H9 (cell line): Measurements from ENCODE around the gene FANCE. TPM values are rescaled to one million over a fixed set of nuclear protein-coding genes. Genes with fewer than 3 reads are reported as not detected.

Experiments used
- DNase-seq: peaks from one replicate; pipeline ENCODE4 v3.0.0-alpha.2; 2017
- H2AFZ ChIP-seq: one replicate; pipeline ENCODE4 v1.6.1; 2013; ENCODE audit warnings: mild to moderate bottlenecking, low read length, control low read depth, moderate library complexity
- H2AK5ac ChIP-seq: 2 replicates; pipeline ENCODE4 v1.6.1; 2013; ENCODE audit warnings: low read length, control low read depth, mixed read lengths; ENCODE audit not compliant: insufficient read length
- H2BK120ac ChIP-seq: one replicate; pipeline ENCODE4 v1.6.1; 2013; ENCODE audit warnings: low read depth, mild to moderate bottlenecking, low read length, control low read depth, inconsistent platforms; ENCODE audit not compliant: poor library complexity, severe bottlenecking
- H2BK12ac ChIP-seq: 2 replicates; pipeline ENCODE4 v1.6.1; 2013; ENCODE audit warnings: low read length, control low read depth, mixed read lengths, low read depth; ENCODE audit not compliant: insufficient read length
- H2BK15ac ChIP-seq: 2 replicates; pipeline ENCODE4 v1.6.1; 2013; ENCODE audit warnings: low read depth, low read length, control low read depth
- H2BK20ac ChIP-seq: one replicate; pipeline ENCODE4 v1.6.1; 2013; ENCODE audit warnings: low read depth, mild to moderate bottlenecking, low read length, control low read depth, inconsistent platforms; ENCODE audit not compliant: poor library complexity, severe bottlenecking
- H2BK5ac ChIP-seq: 2 replicates; pipeline ENCODE4 v1.6.1; 2013; ENCODE audit warnings: low read length, control low read depth, mixed read lengths; ENCODE audit not compliant: insufficient read length
- H3K14ac ChIP-seq: 2 replicates; pipeline ENCODE4 v1.6.1; 2013; ENCODE audit warnings: low read length, control low read depth; ENCODE audit not compliant: insufficient read depth
- H3K18ac ChIP-seq: 2 replicates; pipeline ENCODE4 v1.6.1; 2013; ENCODE audit warnings: low read depth, mild to moderate bottlenecking, mixed read lengths, low read length, control low read depth; ENCODE audit not compliant: insufficient read length
- H3K23ac ChIP-seq: 2 replicates; pipeline ENCODE4 v1.6.1; 2013; ENCODE audit warnings: low read length, control low read depth, mixed read lengths, low read depth; ENCODE audit not compliant: insufficient read length
- H3K23me2 ChIP-seq: 2 replicates; pipeline ENCODE4 v1.6.1; 2013; ENCODE audit warnings: low read depth, mild to moderate bottlenecking, mixed read lengths, low read length, control low read depth; ENCODE audit not compliant: insufficient read length, poor library complexity, severe bottlenecking
- H3K27ac ChIP-seq: 2 replicates; pipeline ENCODE4 v1.5.1; 2013; ENCODE audit warnings: low read length, control low read depth, mixed read lengths, low read depth; ENCODE audit not compliant: insufficient read length
- H3K27me3 ChIP-seq: 2 replicates; pipeline ENCODE4 v1.6.1; 2013; ENCODE audit warnings: low read length, control low read depth, inconsistent platforms; ENCODE audit not compliant: insufficient read depth
- H3K4ac ChIP-seq: 2 replicates; pipeline ENCODE4 v1.6.1; 2013; ENCODE audit warnings: low read depth, mild to moderate bottlenecking, control low read depth, inconsistent platforms, low read length, moderate library complexity
- H3K4me1 ChIP-seq: 2 replicates; pipeline ENCODE4 v1.6.1; 2013; ENCODE audit warnings: low read length, control low read depth, inconsistent platforms; ENCODE audit not compliant: insufficient read depth
- H3K4me2 ChIP-seq: 2 replicates; pipeline ENCODE4 v1.6.1; 2013; ENCODE audit warnings: low read length, control low read depth, mixed read lengths; ENCODE audit not compliant: insufficient read length, insufficient read depth
- H3K56ac ChIP-seq: 2 replicates; pipeline ENCODE4 v1.6.1; 2013; ENCODE audit warnings: low read depth, mild to moderate bottlenecking, mixed read lengths, low read length, control low read depth; ENCODE audit not compliant: insufficient read length
- H3K79me1 ChIP-seq: 2 replicates; pipeline ENCODE4 v1.6.1; 2013; ENCODE audit warnings: low read depth, mild to moderate bottlenecking, moderate library complexity, low read length, control low read depth, inconsistent platforms; ENCODE audit not compliant: insufficient read depth, poor library complexity, severe bottlenecking
- H3K79me2 ChIP-seq: 2 replicates; pipeline ENCODE4 v1.6.1; 2013; ENCODE audit warnings: low read length, control low read depth, inconsistent platforms; ENCODE audit not compliant: insufficient read depth
- H3K9ac ChIP-seq: 2 replicates; pipeline ENCODE4 v1.6.1; 2013; ENCODE audit warnings: low read length, control low read depth, mixed read lengths; ENCODE audit not compliant: insufficient read length; ENCODE audit errors: extremely low read depth
- H3K9me3 ChIP-seq: one replicate; pipeline ENCODE4 v1.6.1; 2013; ENCODE audit warnings: low read depth, low read length, inconsistent platforms; ENCODE audit not compliant: control insufficient read depth
- H3T11ph ChIP-seq: one replicate; pipeline ENCODE4 v1.6.1; 2013; ENCODE audit warnings: mild to moderate bottlenecking, low read length, control low read depth, inconsistent platforms
- H4K20me1 ChIP-seq: one replicate; pipeline ENCODE4 v1.6.1; 2013; ENCODE audit not compliant: control insufficient read depth, insufficient read length, insufficient read depth
- H4K5ac ChIP-seq: 2 replicates; pipeline ENCODE4 v1.6.1; 2013; ENCODE audit warnings: low read depth, mild to moderate bottlenecking, mixed read lengths, low read length, control low read depth; ENCODE audit not compliant: insufficient read length
- H4K8ac ChIP-seq: replicated peaks from 2 replicates; pipeline ENCODE4 v1.6.1; 2013; ENCODE audit warnings: low read length, control low read depth, mixed read lengths, low read depth; ENCODE audit not compliant: insufficient read length
- H4K91ac ChIP-seq: 2 replicates; pipeline ENCODE4 v1.6.1; 2013; ENCODE audit warnings: low read depth, mild to moderate bottlenecking, moderate library complexity, mixed read lengths, low read length, control low read depth; ENCODE audit not compliant: insufficient read length
- H3K27ac Mint-ChIP-seq, 3 experiments: 2 replicates in 2 of 3; 3 replicates in 1 of 3; pipeline ENCODE4 v1.8.0; 2020 to 2021; ENCODE audit warnings: mixed read lengths in 3 of 3, mild to moderate bottlenecking in 1 of 3, moderate library complexity in 1 of 3
- H3K27me3 Mint-ChIP-seq: 2 replicates; pipeline ENCODE4 v1.8.0; 2021; ENCODE audit warnings: low read depth, mild to moderate bottlenecking, moderate library complexity, mixed read lengths
- H3K36me3 Mint-ChIP-seq, 3 experiments: 2 replicates in 2 of 3; 3 replicates in 1 of 3; pipeline ENCODE4 v1.8.0; 2020 to 2021; ENCODE audit warnings: low read depth in 3 of 3, mixed read lengths in 3 of 3; ENCODE audit not compliant: insufficient read depth in 1 of 3
- H3K4me1 Mint-ChIP-seq, 2 experiments: 2 replicates each; pipeline ENCODE4 v1.8.0; 2020; ENCODE audit warnings: mixed read lengths in 2 of 2
- H3K4me3 Mint-ChIP-seq, 2 experiments: 2 replicates in 1 of 2; 3 replicates in 1 of 2; pipeline ENCODE4 v1.8.0; 2020 to 2021; ENCODE audit warnings: mild to moderate bottlenecking in 2 of 2, mixed read lengths in 2 of 2, moderate library complexity in 1 of 2
- H3K9me3 Mint-ChIP-seq, 2 experiments: 2 replicates in 1 of 2; 3 replicates in 1 of 2; pipeline ENCODE4 v1.8.0; 2020; ENCODE audit warnings: mild to moderate bottlenecking in 2 of 2, mixed read lengths in 2 of 2, moderate library complexity in 1 of 2
- WGBS: extraction: QIAGEN DNeasy Blood & Tissue Kit; methylation state at CpG from one replicate; pipeline ENCODE4 v1.1.7; 2013; ENCODE audit warnings: missing lambda C conversion rate, low lambda C conversion rate, mixed read lengths; ENCODE audit not compliant: insufficient read length; ENCODE audit errors: extremely low coverage; 5-methylcytosine and 5-hydroxymethylcytosine counted together
- total RNA-seq: library from RNA; stranded (reverse); gene quantifications from 2 replicates; pipeline ENCODE4 v1.2.1, GENCODE V29; 2021
- TF ChIP-seq, protein P1 (sequence below): fragments of 200-600 bp; sonication (generic); conservative IDR thresholded peaks from 3 replicates; pipeline ENCODE4 v1.8.0; 2021; ENCODE audit warnings: antibody characterized with exemption, mild to moderate bottlenecking

The FANCE gene
- total RNA-seq, 1 experiment from 2014 or later, result 8.4 TPM

DNA sequence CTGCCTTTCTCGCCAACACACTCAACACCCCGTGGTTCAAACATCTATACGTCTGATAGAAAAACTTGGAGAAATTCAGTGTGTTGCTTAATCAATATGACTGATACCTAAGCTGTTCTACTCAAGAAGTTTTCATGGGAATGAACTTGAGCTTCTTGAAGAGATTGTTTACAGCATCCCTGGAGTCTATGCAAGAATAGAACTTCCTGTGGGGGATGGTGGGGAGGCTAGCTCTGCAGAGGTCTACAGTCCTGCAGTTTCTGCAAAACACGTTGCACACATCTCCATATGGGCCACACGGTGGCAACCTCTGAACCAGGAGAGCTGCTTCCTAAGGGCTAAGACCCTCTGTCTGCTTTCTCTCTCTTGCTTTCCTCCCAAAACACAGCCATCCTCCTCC, 32.7 kb upstream of the FANCE start:
- Histone ChIP-seq H3K4me2 (no peak overlapping the region), H3K79me2 (no peaks in the 10 kb centered on the region), H3K18ac (no peak overlapping the region), H3K9me3 (no peaks in the 10 kb centered on the region), H2BK15ac (no peak overlapping the region), H3K4me1 (peaks cover 10% of the 10 kb centered on the region; the same call in 1 of the 2 replicates), H4K91ac (no peak overlapping the region), H3K9ac (no peak overlapping the region), H2BK5ac (no peak overlapping the region), H3K23ac (no peak overlapping the region), H4K8ac (no peak overlapping the region), H3K4ac (no peak overlapping the region), H2AK5ac (no peak overlapping the region), H2BK12ac (no peak overlapping the region), H3K56ac (no peak overlapping the region), H4K20me1 (no peaks in the 10 kb centered on the region), H2BK120ac (no peak overlapping the region), H3K27ac (no peak overlapping the region), H2BK20ac (no peak overlapping the region), H3K79me1 (no peaks in the 10 kb centered on the region), H3K14ac (no peak overlapping the region), H2AFZ (no peak overlapping the region), H3T11ph (no peak overlapping the region), H4K5ac (no peak overlapping the region), H3K23me2 (no peaks in the 10 kb centered on the region), H3K27me3 (no peaks in the 10 kb centered on the region)
- Mint-ChIP-seq H3K27ac (no peak overlapping the region), H3K4me1 (peaks cover 18 to 21% of the 10 kb centered on the region in 2 experiments), H3K9me3 (no peaks in the 10 kb centered on the region), H3K36me3 (peaks cover 2 to 8% (median 4%) of the 10 kb centered on the region in 3 experiments; a peak in 5 of 7 replicates), H3K4me3 (no peak overlapping the region), H3K27me3 (no peaks in the 10 kb centered on the region)
- TF ChIP-seq, protein P1, sequence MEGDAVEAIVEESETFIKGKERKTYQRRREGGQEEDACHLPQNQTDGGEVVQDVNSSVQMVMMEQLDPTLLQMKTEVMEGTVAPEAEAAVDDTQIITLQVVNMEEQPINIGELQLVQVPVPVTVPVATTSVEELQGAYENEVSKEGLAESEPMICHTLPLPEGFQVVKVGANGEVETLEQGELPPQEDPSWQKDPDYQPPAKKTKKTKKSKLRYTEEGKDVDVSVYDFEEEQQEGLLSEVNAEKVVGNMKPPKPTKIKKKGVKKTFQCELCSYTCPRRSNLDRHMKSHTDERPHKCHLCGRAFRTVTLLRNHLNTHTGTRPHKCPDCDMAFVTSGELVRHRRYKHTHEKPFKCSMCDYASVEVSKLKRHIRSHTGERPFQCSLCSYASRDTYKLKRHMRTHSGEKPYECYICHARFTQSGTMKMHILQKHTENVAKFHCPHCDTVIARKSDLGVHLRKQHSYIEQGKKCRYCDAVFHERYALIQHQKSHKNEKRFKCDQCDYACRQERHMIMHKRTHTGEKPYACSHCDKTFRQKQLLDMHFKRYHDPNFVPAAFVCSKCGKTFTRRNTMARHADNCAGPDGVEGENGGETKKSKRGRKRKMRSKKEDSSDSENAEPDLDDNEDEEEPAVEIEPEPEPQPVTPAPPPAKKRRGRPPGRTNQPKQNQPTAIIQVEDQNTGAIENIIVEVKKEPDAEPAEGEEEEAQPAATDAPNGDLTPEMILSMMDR, result peak; percentile 45; the same call in 2 of the 3 replicates
- WGBS, result no CpG with 5 or more reads among the region's 5 CpGs
- DNase-seq, result no peak
